Colonic mucosa (tissue), 4 donors: ENCODE measurements around the gene TENM4. TPM values are rescaled to one million over a fixed set of nuclear protein-coding genes. Genes with fewer than 3 reads are reported as not detected.

Experiments
- DNase-seq: peaks from one replicate; pipeline ENCODE4 v3.0.0-alpha.2; 2020
- H3K27ac ChIP-seq: fragments of 200-600 bp; one replicate; pipeline ENCODE4 v1.8.0; 2021
- H3K27me3 ChIP-seq: fragments of 200-600 bp; one replicate; pipeline ENCODE4 v1.8.0; 2021
- H3K36me3 ChIP-seq: fragments of 200-600 bp; one replicate; pipeline ENCODE4 v1.8.0; 2021
- H3K4me1 ChIP-seq: fragments of 200-600 bp; one replicate; pipeline ENCODE4 v1.8.0; 2021; ENCODE audit warnings: mild to moderate bottlenecking
- H3K4me3 ChIP-seq: fragments of 200-600 bp; one replicate; pipeline ENCODE4 v1.8.0; 2021
- H3K9ac ChIP-seq, 2 donors: one replicate each; pipeline ENCODE4 v1.7.0; 2013; ENCODE audit warnings: control low read depth in 2 of 2, low read depth in 2 of 2, low read length in 2 of 2
- H3K9me3 ChIP-seq: fragments of 200-600 bp; one replicate; pipeline ENCODE4 v1.8.0; 2021
- CTCF ChIP-seq: fragments of 200-600 bp; IDR thresholded peaks from one replicate; pipeline ENCODE4 v1.8.0; 2022; ENCODE audit warnings: antibody characterized with exemption, mild to moderate bottlenecking
- intact Hi-C: fragments of 100-400 bp; cut with DNase I; formaldehyde crosslinking; loops from one replicate; pipeline ENCODE4 v1.14.1; 2022
- total RNA-seq, 2 donors: library from RNA; stranded (reverse); fragmentation: NEBNext Ultra II Directional in 1 of 2; extraction: Animal tissue kit (Norgen Biotek cat#: 25700) in 1 of 2; gene quantifications; one replicate each; pipeline ENCODE4 v1.2.1, GENCODE V29; 2021
- donor health status: healthy.
- donor health status: DM: no; HTN: no; CAD: no.
- donor health status: DM: no; HTN: no; CAD: no.

The TENM4 gene
- total RNA-seq, 2 donors from 2014 or later = 0.48 to 1.2 TPM

- Histone ChIP-seq H3K4me3 (no peak overlapping the region), H3K9ac (no peak overlapping the region), H3K27ac (peak overlapping the region; percentile 18), H3K9me3 (no peaks in the 10 kb centered on the region), H3K27me3 (no peaks in the 10 kb centered on the region), H3K4me1 (peaks cover 4% of the 10 kb centered on the region), H3K36me3 (no peaks in the 10 kb centered on the region)
- peak; percentile 50 for DNase-seq
- intact Hi-C loops = no loop called here
- no peak for TF ChIP-seq CTCF
Observed at GRCh38 chr11:78801161-78801884, 639.5 kb downstream of the TENM4 start.

- Histone ChIP-seq H3K4me3 (no peak overlapping the region), H3K9ac (no peak overlapping the region), H3K27me3 (no peaks in the 10 kb centered on the region), H3K27ac (no peak overlapping the region), H3K36me3 (no peaks in the 10 kb centered on the region), H3K9me3 (no peaks in the 10 kb centered on the region), H3K4me1 (peaks cover 4% of the 10 kb centered on the region)
- no peak for DNase-seq
- no peak for TF ChIP-seq CTCF
- intact Hi-C loops = no loop called here
Observed at GRCh38 chr11:78800756-78801155, 640.1 kb downstream of the TENM4 start.

GRCh38 chr11:78800096-78800690 lies 640.6 kb downstream of the TENM4 start:
- intact Hi-C loops = no loop called here
- Histone ChIP-seq H3K27ac (no peak overlapping the region), H3K27me3 (no peaks in the 10 kb centered on the region), H3K4me1 (peaks cover 4% of the 10 kb centered on the region), H3K36me3 (no peaks in the 10 kb centered on the region), H3K9ac (no peak overlapping the region), H3K9me3 (no peaks in the 10 kb centered on the region), H3K4me3 (no peak overlapping the region)
- no peak for TF ChIP-seq CTCF
- no peak for DNase-seq

- peaks cover 4% of the 10 kb centered on the region for H3K4me1 ChIP-seq
- H3K36me3 ChIP-seq = no peaks in the 10 kb centered on the region
- intact Hi-C loops = loop anchor here (10.0 kb wide), 1 partner anchor 154 kb away; no protein-coding TSS in a partner anchor
- no peaks in the 10 kb centered on the region for H3K27me3 ChIP-seq
- no peaks in the 10 kb centered on the region for H3K9me3 ChIP-seq
- TF ChIP-seq CTCF = peak; percentile 90
- H3K9ac ChIP-seq = no peak overlapping the region
- no peak overlapping the region for H3K4me3 ChIP-seq
- peak; percentile 78 for DNase-seq
- no peak overlapping the region for H3K27ac ChIP-seq
Observed at GRCh38 chr11:78798663-78799062, 642.2 kb downstream of the TENM4 start.

GRCh38 chr11:78797559-78797958 lies 643.3 kb downstream of the TENM4 start:
- Histone ChIP-seq H3K36me3 (no peaks in the 10 kb centered on the region), H3K9ac (no peak overlapping the region), H3K27ac (no peak overlapping the region), H3K9me3 (no peaks in the 10 kb centered on the region), H3K4me3 (no peak overlapping the region), H3K27me3 (no peaks in the 10 kb centered on the region), H3K4me1 (peaks cover 4% of the 10 kb centered on the region)
- no peak for TF ChIP-seq CTCF
- DNase-seq = no peak
- intact Hi-C loops = loop anchor here (10.0 kb wide), 1 partner anchor 153 kb away; no protein-coding TSS in a partner anchor
